Left lung (tissue), 10 donors: ENCODE data around the gene CSTF2. TPM values are rescaled to one million over a fixed set of nuclear protein-coding genes. Genes with fewer than 3 reads are reported as not detected.

Source experiments
- ATAC-seq: fragments of 200-7000 bp; cut with Tn5 transposase; one replicate; pipeline ENCODE4 v1.9.1; 2020; ENCODE audit warnings: moderate library complexity
- DNase-seq, 4 donors: peaks; one replicate each; pipeline ENCODE4 v3.0.0-alpha.2; 2013 to 2020
- H3K27ac ChIP-seq, 2 donors: fragments of 200-600 bp; sonication (generic) in 1 of 2; one replicate each; pipeline versions ENCODE4 v1.5.0 to v1.8.0; 2020 to 2021
- H3K27me3 ChIP-seq, 2 donors: fragments of 200-600 bp; sonication (generic) in 1 of 2; one replicate each; pipeline versions ENCODE4 v1.5.0 to v1.8.0; 2020 to 2021
- H3K36me3 ChIP-seq, 2 donors: fragments of 200-600 bp; sonication (generic) in 1 of 2; one replicate each; pipeline versions ENCODE4 v1.5.0 to v1.8.0; 2020 to 2021
- H3K4me1 ChIP-seq, 2 donors: fragments of 200-600 bp; one replicate each; pipeline ENCODE4 v1.8.0; 2021
- H3K4me3 ChIP-seq, 2 donors: fragments of 200-600 bp; sonication (generic) in 1 of 2; one replicate each; pipeline versions ENCODE4 v1.5.0 to v1.8.0; 2020 to 2021; ENCODE audit warnings: mild to moderate bottlenecking in 1 of 2
- H3K9me3 ChIP-seq, 2 donors: fragments of 200-600 bp; sonication (generic) in 1 of 2; one replicate each; pipeline versions ENCODE4 v1.5.0 to v1.8.0; 2020 to 2021
- CTCF ChIP-seq, 2 donors: fragments of 200-600 bp; sonication (generic) in 1 of 2; IDR thresholded peaks; one replicate each; pipeline versions ENCODE4 v1.5.0 to v1.8.0; 2021; ENCODE audit warnings: antibody characterized with exemption in 2 of 2
- intact Hi-C, 2 donors: fragments of 100-400 bp; cut with DNase I; formaldehyde crosslinking; loops; one replicate each; pipeline versions ENCODE4 v1.11.2 to v1.14.2; 2022
- polyA plus RNA-seq, 6 donors: library from polyadenylated mRNA; unstranded; fragments of 120-200 nt; gene quantifications; one replicate each; pipeline ENCODE4 v1.2.1, GENCODE V29; 2013; ENCODE audit not compliant: insufficient read length in 6 of 6
- total RNA-seq, 2 donors: library from RNA; stranded (reverse); fragmentation: NEBNext Ultra II Directional; extraction: Animal tissue kit (Norgen Biotek cat#: 25700); gene quantifications; one replicate each; pipeline ENCODE4 v1.2.1, GENCODE V29; 2021
- donor health status: DM: no; HTN: yes; CAD: no.
- donor health status: DM: no; HTN: no; CAD: no.

Gene CSTF2
- total and polyA plus RNA-seq, 8 donors, result 17.2 to 22.9 (median 21.7) TPM

GRCh38 chrX:100819534-100819836 is 706 bp upstream of the CSTF2 start:
- no peak for TF ChIP-seq CTCF (IDR thresholded peaks at IDR 0.05)
- H3K36me3 ChIP-seq, result peaks cover 0 to 22% of the 10 kb centered on the region in 2 donors
- peak overlapping the region in 1 of 2 donors; percentile 87 for H3K27ac ChIP-seq
- no peaks in the 10 kb centered on the region for H3K9me3 ChIP-seq
- peak overlapping the region; percentile 38 to 57 for H3K4me3 ChIP-seq
- H3K4me1 ChIP-seq, result peaks cover 0 to 8% of the 10 kb centered on the region in 2 donors
- ATAC-seq (no peak), DNase-seq (peak in 1 of 4 donors; percentile 33)
- H3K27me3 ChIP-seq, result no peaks in the 10 kb centered on the region
- intact Hi-C loops, result no loop called here

DNA sequence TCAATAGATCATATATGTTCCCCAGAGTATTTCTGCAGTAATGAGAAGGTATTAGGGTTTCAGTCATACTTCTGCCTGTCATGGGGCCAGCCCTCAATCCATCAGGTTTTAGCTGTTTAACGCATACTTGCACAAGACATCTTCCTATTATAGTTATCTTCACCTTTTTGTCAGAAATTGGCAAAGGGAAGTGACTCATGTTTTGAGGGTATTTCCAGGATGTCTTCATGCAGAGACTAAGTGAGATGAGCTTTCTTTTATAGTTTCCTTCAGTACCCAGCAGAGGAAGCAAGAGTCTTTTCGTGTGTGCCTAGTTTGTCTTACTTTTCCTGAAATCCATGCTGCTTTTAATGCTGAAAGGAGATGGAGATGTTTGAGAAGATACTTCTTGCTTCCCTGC is 9.5 kb downstream of the CSTF2 start:
- H3K4me3 ChIP-seq, result no peak overlapping the region
- intact Hi-C loops, result no loop called here
- H3K27ac ChIP-seq, result no peak overlapping the region
- no peaks in the 10 kb centered on the region for H3K9me3 ChIP-seq
- ATAC-seq (no peak), DNase-seq (no peak)
- peaks cover 0 to 64% of the 10 kb centered on the region in 2 donors for H3K36me3 ChIP-seq
- H3K27me3 ChIP-seq, result peaks cover 0 to 7% of the 10 kb centered on the region in 2 donors
- TF ChIP-seq CTCF (IDR thresholded peaks at IDR 0.05), result no peak
- no peaks in the 10 kb centered on the region for H3K4me1 ChIP-seq

- H3K27ac ChIP-seq, result no peak overlapping the region
- no peak for TF ChIP-seq CTCF (IDR thresholded peaks at IDR 0.05)
- H3K9me3 ChIP-seq, result no peaks in the 10 kb centered on the region
- peaks cover 0 to 7% of the 10 kb centered on the region in 2 donors for H3K27me3 ChIP-seq
- DNase-seq, result no peak
- no peak for ATAC-seq
- H3K36me3 ChIP-seq, result peaks cover 0 to 61% of the 10 kb centered on the region in 2 donors
- no peak overlapping the region for H3K4me3 ChIP-seq
- intact Hi-C loops, result no loop called here
- H3K4me1 ChIP-seq, result no peaks in the 10 kb centered on the region
These were observed 10.0 kb downstream of the CSTF2 start for GRCh38 chrX:100830143-100830542.

GRCh38 chrX:100830547-100830946 is 10.4 kb downstream of the CSTF2 start:
- TF ChIP-seq CTCF (IDR thresholded peaks at IDR 0.05), result no peak
- intact Hi-C loops, result no loop called here
- Histone ChIP-seq H3K4me3 (no peak overlapping the region), H3K36me3 (peaks cover 0 to 61% of the 10 kb centered on the region in 2 donors), H3K9me3 (no peaks in the 10 kb centered on the region), H3K27ac (no peak overlapping the region), H3K4me1 (no peaks in the 10 kb centered on the region), H3K27me3 (peaks cover 0 to 7% of the 10 kb centered on the region in 2 donors)
- ATAC-seq (no peak), DNase-seq (no peak)

DNA sequence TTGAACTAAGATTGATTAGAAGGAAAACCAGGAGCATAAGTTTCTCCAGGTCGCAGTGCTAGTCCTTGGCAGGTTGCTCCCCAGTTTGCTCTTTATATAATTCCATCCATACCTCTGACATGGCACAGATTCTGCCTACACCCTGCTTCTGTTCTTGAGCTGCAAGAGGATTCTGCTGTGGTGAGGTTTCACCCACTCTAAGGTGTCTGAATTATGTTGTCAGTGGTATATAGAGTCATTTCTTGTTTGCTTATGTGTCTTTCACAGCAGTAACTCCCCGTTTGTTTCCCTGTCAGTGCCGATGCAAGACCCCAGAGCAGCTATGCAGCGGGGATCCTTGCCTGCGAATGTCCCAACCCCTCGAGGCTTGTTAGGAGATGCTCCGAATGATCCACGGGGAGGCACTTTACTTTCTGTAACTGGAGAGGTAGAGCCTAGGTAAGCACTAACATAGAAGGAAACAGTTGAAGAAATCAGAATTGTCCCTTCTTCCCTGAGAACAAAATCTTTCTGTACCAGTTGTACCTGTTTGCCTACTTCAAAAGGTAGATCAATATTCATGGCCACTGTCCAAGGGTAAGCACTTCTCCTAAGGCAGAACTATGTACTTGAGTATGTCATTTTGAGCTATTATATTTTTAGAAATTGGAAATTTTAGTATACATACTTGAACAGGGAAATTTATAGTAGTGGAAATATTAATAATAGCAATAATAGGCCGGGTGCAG is 11.2 kb downstream of the CSTF2 start:
- intact Hi-C loops, result no loop called here
- no peak overlapping the region for H3K4me3 ChIP-seq
- no peak for TF ChIP-seq CTCF (IDR thresholded peaks at IDR 0.05)
- H3K9me3 ChIP-seq, result no peaks in the 10 kb centered on the region
- H3K27me3 ChIP-seq, result peaks cover 0 to 7% of the 10 kb centered on the region in 2 donors
- no peaks in the 10 kb centered on the region for H3K4me1 ChIP-seq
- H3K27ac ChIP-seq, result no peak overlapping the region
- DNase-seq, result no peak
- H3K36me3 ChIP-seq, result peaks cover 0 to 57% of the 10 kb centered on the region in 2 donors
- no peak for ATAC-seq
